ENCODE measurements around the gene GATA2. TPM values are rescaled to one million over a fixed set of nuclear protein-coding genes. Genes with fewer than 3 reads are reported as not detected.

The GATA2 gene
- total RNA-seq, 1 donor from 2014 or later = 1.7 TPM

DNA sequence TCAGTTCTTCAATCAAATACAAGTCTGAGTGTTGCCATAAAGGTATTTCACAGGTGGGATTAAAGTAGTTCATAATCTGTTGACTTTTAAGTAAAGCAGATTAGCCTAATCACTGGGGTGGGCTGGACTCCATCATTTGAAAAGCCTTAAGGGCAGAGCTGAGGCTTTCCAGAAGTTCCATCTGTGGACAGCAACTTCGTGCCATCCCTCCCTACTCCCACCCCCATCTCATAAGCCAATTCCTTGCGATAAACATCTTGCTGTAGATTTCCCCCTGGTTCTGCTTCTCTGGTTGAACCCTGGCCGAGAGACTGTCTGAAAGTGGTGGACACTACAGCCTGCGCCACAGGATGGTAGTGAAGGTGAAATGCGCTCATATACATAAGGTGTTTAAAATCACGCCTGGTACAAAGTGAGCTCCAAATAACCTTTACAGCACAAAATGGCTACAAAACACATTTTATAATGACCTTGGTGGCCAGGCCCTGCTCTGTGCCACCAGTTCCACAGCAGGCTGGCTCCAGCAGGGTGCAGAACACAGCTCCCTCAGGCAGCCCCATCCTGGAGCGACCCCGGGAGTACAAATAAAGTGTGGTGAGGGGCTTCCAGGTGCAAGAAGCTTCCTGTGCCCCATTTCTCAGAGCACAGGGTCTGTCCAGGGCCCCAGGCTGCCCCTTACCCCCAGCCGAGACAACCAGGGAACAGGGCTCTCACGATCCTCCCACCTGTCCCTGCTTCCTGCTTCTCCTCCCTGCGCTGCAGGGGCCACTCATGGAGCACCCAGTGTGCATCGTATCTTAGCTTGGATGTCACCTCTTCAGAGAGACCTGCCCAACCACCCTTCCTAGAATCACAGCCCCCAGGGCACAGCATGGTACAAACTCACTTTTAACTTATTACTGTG is 25.8 kb upstream of the GATA2 start:
- Mint-ChIP-seq H3K36me3 (ENCODE audit: insufficient read depth) (peaks cover 1% of the 10 kb centered on the region), H3K9me3 (ENCODE audit: low read depth) (peaks cover 9% of the 10 kb centered on the region), H3K4me1 (ENCODE audit: low read depth) (no peaks in the 10 kb centered on the region), H3K4me3 (ENCODE audit: low read depth) (no peak overlapping the region), H3K27ac (no peak overlapping the region), H3K27me3 (peaks cover 47% of the 10 kb centered on the region)
- TF ChIP-seq, protein P1, sequence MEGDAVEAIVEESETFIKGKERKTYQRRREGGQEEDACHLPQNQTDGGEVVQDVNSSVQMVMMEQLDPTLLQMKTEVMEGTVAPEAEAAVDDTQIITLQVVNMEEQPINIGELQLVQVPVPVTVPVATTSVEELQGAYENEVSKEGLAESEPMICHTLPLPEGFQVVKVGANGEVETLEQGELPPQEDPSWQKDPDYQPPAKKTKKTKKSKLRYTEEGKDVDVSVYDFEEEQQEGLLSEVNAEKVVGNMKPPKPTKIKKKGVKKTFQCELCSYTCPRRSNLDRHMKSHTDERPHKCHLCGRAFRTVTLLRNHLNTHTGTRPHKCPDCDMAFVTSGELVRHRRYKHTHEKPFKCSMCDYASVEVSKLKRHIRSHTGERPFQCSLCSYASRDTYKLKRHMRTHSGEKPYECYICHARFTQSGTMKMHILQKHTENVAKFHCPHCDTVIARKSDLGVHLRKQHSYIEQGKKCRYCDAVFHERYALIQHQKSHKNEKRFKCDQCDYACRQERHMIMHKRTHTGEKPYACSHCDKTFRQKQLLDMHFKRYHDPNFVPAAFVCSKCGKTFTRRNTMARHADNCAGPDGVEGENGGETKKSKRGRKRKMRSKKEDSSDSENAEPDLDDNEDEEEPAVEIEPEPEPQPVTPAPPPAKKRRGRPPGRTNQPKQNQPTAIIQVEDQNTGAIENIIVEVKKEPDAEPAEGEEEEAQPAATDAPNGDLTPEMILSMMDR (IDR thresholded peaks at IDR 0.05; ENCODE audit: unreplicated experiment) = no peak
- DNase-seq (ENCODE audit: low spot score, unreplicated experiment) = no peak

DNA sequence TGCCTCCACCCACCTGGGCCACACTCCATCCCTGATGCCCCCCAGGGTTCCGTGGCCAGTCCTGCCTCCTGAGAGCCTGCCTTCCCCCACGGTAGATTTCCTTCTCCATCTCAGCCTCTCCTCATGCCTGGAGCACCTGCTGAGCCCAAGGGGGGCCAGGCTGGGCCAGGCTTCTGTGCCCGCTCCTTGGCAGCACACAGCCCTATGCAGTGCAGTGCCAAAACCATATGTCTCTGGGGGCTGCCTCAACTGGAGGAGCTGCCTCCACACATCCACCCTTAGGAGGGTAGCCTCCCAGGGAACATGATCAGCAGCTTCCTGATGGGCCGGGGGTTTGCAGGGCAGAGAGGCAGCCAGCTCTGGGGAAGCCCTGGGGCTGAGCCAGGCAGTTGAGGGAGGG is 24.6 kb upstream of the GATA2 start:
- no peak for DNase-seq (ENCODE audit: low spot score, unreplicated experiment)
- H3K36me3 Mint-ChIP-seq (ENCODE audit: insufficient read depth) = peaks cover 1% of the 10 kb centered on the region
- H3K4me3 Mint-ChIP-seq (ENCODE audit: low read depth) = no peak overlapping the region
- TF ChIP-seq, protein P1 (IDR thresholded peaks at IDR 0.05; ENCODE audit: unreplicated experiment) = no peak
- peaks cover 45% of the 10 kb centered on the region for H3K27me3 Mint-ChIP-seq
- no peak overlapping the region for H3K27ac Mint-ChIP-seq
- no peaks in the 10 kb centered on the region for H3K4me1 Mint-ChIP-seq (ENCODE audit: low read depth)
- H3K9me3 Mint-ChIP-seq (ENCODE audit: low read depth) = peaks cover 15% of the 10 kb centered on the region

DNA sequence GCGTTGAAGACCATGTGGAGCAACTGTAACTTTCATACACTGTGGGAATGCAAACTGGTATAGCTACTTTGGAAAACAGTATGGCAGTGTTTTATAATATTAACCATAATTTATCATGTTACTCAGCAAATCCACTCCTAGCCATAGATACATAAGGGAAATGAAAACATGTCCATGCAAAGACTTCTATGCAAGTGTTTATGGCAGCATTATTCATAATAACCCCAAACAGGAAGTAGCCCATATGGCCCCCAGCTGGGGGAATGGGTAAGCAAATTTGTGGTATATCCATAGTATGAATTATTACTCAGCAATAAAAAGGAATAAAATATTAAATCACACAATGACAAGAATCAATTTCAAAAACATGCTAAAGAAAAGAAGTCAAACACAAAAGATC is 23.0 kb upstream of the GATA2 start:
- Mint-ChIP-seq H3K27me3 (peaks cover 33% of the 10 kb centered on the region), H3K9me3 (ENCODE audit: low read depth) (peaks cover 15% of the 10 kb centered on the region), H3K36me3 (ENCODE audit: insufficient read depth) (peaks cover 1% of the 10 kb centered on the region), H3K27ac (no peak overlapping the region), H3K4me1 (ENCODE audit: low read depth) (no peaks in the 10 kb centered on the region), H3K4me3 (ENCODE audit: low read depth) (no peak overlapping the region)
- DNase-seq (ENCODE audit: low spot score, unreplicated experiment) = no peak
- TF ChIP-seq, protein P1 (IDR thresholded peaks at IDR 0.05; ENCODE audit: unreplicated experiment) = no peak

DNA sequence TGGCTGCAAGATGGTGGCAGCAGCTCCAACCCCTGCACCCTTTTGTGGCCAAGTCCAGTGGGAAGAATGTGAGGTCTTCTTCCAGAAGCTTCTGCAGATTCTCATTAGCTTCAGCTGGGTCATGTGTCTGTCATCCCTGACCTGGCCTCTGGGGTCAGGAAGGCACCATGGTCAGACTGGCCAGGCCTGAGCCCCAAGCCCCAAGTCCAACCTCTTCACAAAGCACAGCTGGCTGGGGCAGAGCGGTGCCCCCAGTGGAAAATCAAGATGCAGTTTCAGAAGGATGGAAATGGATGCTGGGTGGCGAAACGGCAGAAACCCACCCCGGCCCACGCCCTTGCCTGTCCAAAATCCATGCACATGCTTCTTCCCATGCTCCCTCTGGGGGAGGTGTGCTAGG is 15.9 kb upstream of the GATA2 start:
- H3K4me3 Mint-ChIP-seq (ENCODE audit: low read depth) = no peak overlapping the region
- H3K4me1 Mint-ChIP-seq (ENCODE audit: low read depth) = no peaks in the 10 kb centered on the region
- TF ChIP-seq, protein P1 (IDR thresholded peaks at IDR 0.05; ENCODE audit: unreplicated experiment) = no peak
- H3K27me3 Mint-ChIP-seq = peaks cover 29% of the 10 kb centered on the region
- no peak for DNase-seq (ENCODE audit: low spot score, unreplicated experiment)
- no peak overlapping the region for H3K27ac Mint-ChIP-seq
- H3K36me3 Mint-ChIP-seq (ENCODE audit: insufficient read depth) = no peaks in the 10 kb centered on the region
- H3K9me3 Mint-ChIP-seq (ENCODE audit: low read depth) = peaks cover 6% of the 10 kb centered on the region

DNA sequence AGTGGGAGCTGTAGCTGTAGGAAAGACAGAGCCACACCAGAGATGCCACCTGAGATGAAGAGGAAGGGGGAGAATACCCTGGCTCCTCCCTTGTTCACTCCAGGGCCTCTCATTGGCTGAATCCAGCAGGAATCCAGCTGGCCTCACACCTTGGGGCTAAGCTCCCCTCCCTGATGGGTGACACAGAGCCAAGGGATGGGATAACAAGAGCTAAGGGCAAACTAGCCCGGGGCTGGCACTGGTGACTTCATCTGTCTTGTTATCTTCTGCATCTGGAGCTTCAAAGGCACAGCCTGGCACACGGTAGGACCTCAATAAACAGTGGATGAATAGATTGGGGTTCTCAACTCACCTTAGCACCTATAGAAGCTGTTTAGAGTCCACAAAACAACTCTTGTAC is 13.8 kb upstream of the GATA2 start:
- no peaks in the 10 kb centered on the region for H3K36me3 Mint-ChIP-seq (ENCODE audit: insufficient read depth)
- no peak overlapping the region for H3K27ac Mint-ChIP-seq

More for the DNA sequence above, 13.8 kb upstream of the GATA2 start:
- Mint-ChIP-seq H3K27me3 (peaks cover 41% of the 10 kb centered on the region), H3K4me1 (ENCODE audit: low read depth) (no peaks in the 10 kb centered on the region), H3K4me3 (ENCODE audit: low read depth) (no peak overlapping the region), H3K9me3 (ENCODE audit: low read depth) (no peaks in the 10 kb centered on the region)
- no peak for DNase-seq (ENCODE audit: low spot score, unreplicated experiment)
- TF ChIP-seq, protein P1 (IDR thresholded peaks at IDR 0.05; ENCODE audit: unreplicated experiment) = no peak

Measured in progenitor cell of endocrine pancreas (in vitro differentiated cells).